HG03064 (cell line): ENCODE measurements around the gene CDC42BPG.

Source experiments
- ATAC-seq: cut with Tn5 transposase; IDR thresholded peaks from one replicate; pipeline ENCODE4 v1.9.1; 2021; ENCODE audit warnings: low read depth; ENCODE audit not compliant: unreplicated experiment

The CDC42BPG gene

GRCh38 chr11:64844330-64845128, at the start of gene CDC42BPG:
TSS of gene CDC42BPG (minus strand) at chr11:64844653. CDS start at chr11:64844569, 84 bp downstream.
- no peak for ATAC-seq

- ATAC-seq: no peak
Measured at GRCh38 chr11:64893194-64894069, 49.0 kb upstream of the CDC42BPG start.

- no peak for ATAC-seq
Measured at GRCh38 chr11:64892838-64893193, 48.4 kb upstream of the CDC42BPG start.

- no peak for ATAC-seq
Measured at GRCh38 chr11:64892411-64892831, 48.0 kb upstream of the CDC42BPG start.

- ATAC-seq: no peak
Measured at GRCh38 chr11:64891880-64892279, 47.4 kb upstream of the CDC42BPG start.

GRCh38 chr11:64891215-64891848, 46.9 kb upstream of the CDC42BPG start:
- no peak for ATAC-seq

GRCh38 chr11:64890522-64890939, 46.1 kb upstream of the CDC42BPG start:
- no peak for ATAC-seq

GRCh38 chr11:64888729-64889511, 44.5 kb upstream of the CDC42BPG start:
- ATAC-seq: no peak

GRCh38 chr11:64888406-64888728, 43.9 kb upstream of the CDC42BPG start:
- ATAC-seq: no peak

GRCh38 chr11:64887757-64888405, 43.4 kb upstream of the CDC42BPG start:
- ATAC-seq: peak; percentile 55

GRCh38 chr11:64887234-64887756, 42.8 kb upstream of the CDC42BPG start:
- no peak for ATAC-seq

- no peak for ATAC-seq
Measured at GRCh38 chr11:64885367-64886286, 41.2 kb upstream of the CDC42BPG start.

GRCh38 chr11:64884019-64884418, 39.6 kb upstream of the CDC42BPG start:
- ATAC-seq: no peak

- ATAC-seq: no peak
Measured at GRCh38 chr11:64883575-64883974, 39.1 kb upstream of the CDC42BPG start.

GRCh38 chr11:64882243-64882642, 37.8 kb upstream of the CDC42BPG start:
- ATAC-seq: no peak

- no peak for ATAC-seq
Measured at GRCh38 chr11:64881476-64881875, 37.0 kb upstream of the CDC42BPG start.

GRCh38 chr11:64880240-64881001, 36.0 kb upstream of the CDC42BPG start:
- no peak for ATAC-seq
